ENCODE results near the gene STAG1.

- TF ChIP-seq POLR2A (IDR thresholded peaks at IDR 0.05) (no peak), CTCF (IDR thresholded peaks at IDR 0.05) (no peak)
Observed at GRCh38 chr3:136642711-136643110, 109.5 kb downstream of the STAG1 start.
